Heart left ventricle (tissue), 16 donors: ENCODE results near the gene PSMD14. TPM values are rescaled to one million over a fixed set of nuclear protein-coding genes. Genes with fewer than 3 reads are reported as not detected.

ENCODE experiments used
- ATAC-seq, 4 donors: fragments of 200-7000 bp; cut with Tn5 transposase; one replicate each; pipeline ENCODE4 v1.9.1; 2020 to 2022; ENCODE audit warnings: moderate library complexity in 4 of 4, mild to moderate bottlenecking in 3 of 4, moderate number of reproducible peaks in 1 of 4
- DNase-seq, 5 donors: peaks; one replicate each; pipeline ENCODE4 v3.0.0-alpha.2; 2020
- H3K27ac ChIP-seq, 12 donors: fragments of 200-600 bp; sonication (generic) in 4 of 12; one replicate each; pipeline versions ENCODE4 v1.5.0 to v1.8.0; 2016 to 2022; ENCODE audit warnings: mild to moderate bottlenecking in 2 of 12
- H3K27me3 ChIP-seq, 9 donors: fragments of 200-600 bp; sonication (generic) in 2 of 9; one replicate each; pipeline versions ENCODE4 v1.5.1 to v1.8.0; 2016 to 2022; ENCODE audit warnings: mild to moderate bottlenecking in 3 of 9
- H3K36me3 ChIP-seq, 9 donors: fragments of 200-600 bp; sonication (generic) in 2 of 9; one replicate each; pipeline versions ENCODE4 v1.5.0 to v1.8.0; 2018 to 2022; ENCODE audit warnings: mild to moderate bottlenecking in 2 of 9
- H3K4me1 ChIP-seq, 12 donors: fragments of 200-600 bp; sonication (generic) in 4 of 12; one replicate each; pipeline versions ENCODE4 v1.5.0 to v1.8.0; 2016 to 2022; ENCODE audit warnings: mild to moderate bottlenecking in 3 of 12
- H3K4me3 ChIP-seq, 12 donors: fragments of 200-600 bp; sonication (generic) in 4 of 12; one replicate each; pipeline versions ENCODE4 v1.5.0 to v1.8.0; 2017 to 2022; ENCODE audit warnings: mild to moderate bottlenecking in 9 of 12, moderate library complexity in 4 of 12
- H3K9me3 ChIP-seq, 12 donors: fragments of 200-600 bp; sonication (generic) in 4 of 12; one replicate each; pipeline versions ENCODE4 v1.5.0 to v1.8.0; 2016 to 2022; ENCODE audit warnings: mild to moderate bottlenecking in 1 of 12
- CTCF ChIP-seq, 12 donors: fragments of 200-600 bp; sonication (generic) in 4 of 12; IDR thresholded peaks; one replicate each; pipeline versions ENCODE4 v1.5.0 to v1.8.0; 2018 to 2022; ENCODE audit warnings: antibody characterized with exemption in 12 of 12, mild to moderate bottlenecking in 5 of 12
- POLR2A ChIP-seq, 2 donors: fragments of 450-650 bp; IDR thresholded peaks; one replicate each; pipeline ENCODE4 v1.6.1; 2017; ENCODE audit warnings: antibody characterized with exemption in 2 of 2, mild to moderate bottlenecking in 2 of 2, moderate library complexity in 2 of 2
- WGBS, 4 donors: extraction: QIAGEN DNeasy Blood & Tissue Kit in 2 of 4; methylation state at CpG; one replicate each; pipeline versions ENCODE4 v1.1.5 to v1.1.7; 2013 to 2018; 5-methylcytosine and 5-hydroxymethylcytosine counted together
- intact Hi-C, 10 donors: fragments of 100-400 bp; cut with DNase I; formaldehyde crosslinking; loops; one replicate each; pipeline versions ENCODE4 v1.11.1 to v1.14.2; 2022
- polyA plus RNA-seq, 2 donors: library from polyadenylated mRNA; stranded (reverse); fragments of 200-250 nt; gene quantifications; one replicate each; pipeline ENCODE4 v1.2.3, GENCODE V29; 2013
- total RNA-seq, 9 donors: library from RNA; depleted of rRNA in 2 of 9; stranded (reverse); fragments of >200 nt in 2 of 9; fragmentation: NEBNext Ultra II Directional in 3 of 9; extraction: Animal tissue kit (Norgen Biotek cat#: 25700) in 3 of 9; gene quantifications; one replicate each; pipeline versions ENCODE4 v1.1.0 to v1.2.4, GENCODE V29; 2016 to 2023
- donor health status: ischemic (EF 13 %, LVEDD 7.1; RV severe dilation, severe dysfunction).
- donor health status: healthy with polysubstance abuse.
- donor health status: DM: no; HTN: yes; CAD: no.
- donor health status: DM: no; HTN: no; CAD: no.
- donor health status: ischemic (EF 25% LVEDD 6.9; RV normal size, moderate dysfunction).
- donor health status: ischemic (EF 25% LVEDD 5.7; RV mildly dilated, moderate dysfunction).
- donor health status: healthy.
- donor health status: DM: yes; HTN: yes; CAD: no.
- donor health status: ischemic (EF 35%, LVEDD 5.7; RV mildly dilated, moderate dysfunction).
- donor health status: nonischemic (EF 11% LVEDD 7.7; RV severe dilation, severe dysfunction).
- donor health status: DM: yes; HTN: yes; CAD: no.
- donor health status: PGD.
- donor health status: ischemic (EF 29% LVEDD 5.4; RV normal size, mild dysfunction).
- donor health status: nonischemic (EF 23%, LVEDD 6.1; RV moderate dilation, normal function).

The PSMD14 gene
- total and polyA plus RNA-seq, 11 donors, result 22.9 to 87.7 (median 46.1) TPM

DNA sequence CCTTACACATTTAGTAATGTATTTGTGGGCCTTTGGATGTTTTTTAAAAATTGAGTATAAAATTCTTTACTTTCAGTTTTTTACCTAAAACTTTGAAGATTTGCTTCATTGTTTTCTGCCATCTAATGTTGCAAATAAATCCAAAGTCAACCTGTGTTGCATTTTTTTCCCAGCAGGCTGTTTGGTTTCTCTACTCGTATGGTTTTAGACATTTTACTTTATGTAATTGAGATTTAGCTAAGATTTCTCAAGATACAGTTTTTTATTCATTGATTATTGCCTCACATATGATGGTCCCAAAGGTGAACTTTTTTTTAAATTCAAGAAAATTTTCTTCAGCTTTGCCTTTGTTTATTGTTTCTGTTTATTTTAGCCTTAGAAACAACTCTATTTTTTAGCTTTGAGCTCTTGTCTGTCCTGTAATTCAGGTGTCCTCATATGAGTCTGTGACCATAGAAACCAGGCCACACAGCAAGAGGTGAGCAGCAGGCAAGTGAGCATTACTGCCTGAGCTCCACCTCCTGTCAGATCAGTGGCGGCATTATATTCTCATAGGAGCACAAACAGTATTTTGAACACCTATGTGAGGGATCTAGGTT is 54.4 kb downstream of the PSMD14 start:
- Histone ChIP-seq H3K27ac (no peak overlapping the region), H3K4me3 (no peak overlapping the region), H3K9me3 (peaks cover 0 to 34% (median 19%) of the 10 kb centered on the region in 12 donors), H3K4me1 (peaks cover 0 to 5% (median 0%) of the 10 kb centered on the region in 12 donors), H3K36me3 (peaks cover 0 to 4% (median 2%) of the 10 kb centered on the region in 9 donors), H3K27me3 (no peaks in the 10 kb centered on the region)
- WGBS, 4 donors, result 91 to 99% (median 94%) methylated on average over 2 of the region's 2 CpGs
- no peak for TF ChIP-seq POLR2A (IDR thresholded peaks at IDR 0.05)
- no peak for TF ChIP-seq CTCF (IDR thresholded peaks at IDR 0.05)
- intact Hi-C loops, result no loop called here
- ATAC-seq, result no peak
- DNase-seq, result no peak

DNA sequence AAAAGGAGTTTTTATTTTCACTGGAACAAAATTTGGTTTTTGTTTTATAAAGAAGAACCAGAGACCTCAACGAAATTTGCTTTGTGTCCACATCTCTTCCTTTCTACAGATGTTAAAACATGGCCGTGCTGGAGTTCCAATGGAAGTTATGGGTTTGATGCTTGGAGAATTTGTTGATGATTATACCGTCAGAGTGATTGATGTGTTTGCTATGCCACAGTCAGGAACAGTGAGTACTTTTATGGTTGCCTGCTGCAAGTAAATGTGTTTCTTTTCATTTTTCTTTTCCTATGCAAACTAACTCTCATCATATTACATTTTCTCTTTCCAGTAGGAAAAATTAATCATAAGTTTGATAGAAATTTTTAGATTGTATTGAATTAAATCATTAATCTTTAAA is 59.5 kb downstream of the PSMD14 start:
- DNase-seq, result no peak
- H3K27me3 ChIP-seq, result no peaks in the 10 kb centered on the region
- intact Hi-C loops, result no loop called here
- WGBS, 4 donors, result 89 to 91% (median 90%) methylated on average over 3 of the region's 3 CpGs
- no peak overlapping the region for H3K4me3 ChIP-seq
- H3K9me3 ChIP-seq, result peaks cover 0 to 11% (median 5%) of the 10 kb centered on the region in 12 donors
- no peak overlapping the region for H3K27ac ChIP-seq
- ATAC-seq, result no peak
- TF ChIP-seq CTCF (IDR thresholded peaks at IDR 0.05) (no peak), POLR2A (IDR thresholded peaks at IDR 0.05) (no peak)
- H3K4me1 ChIP-seq, result no peaks in the 10 kb centered on the region
- peaks cover 0 to 51% (median 31%) of the 10 kb centered on the region in 9 donors for H3K36me3 ChIP-seq

DNA sequence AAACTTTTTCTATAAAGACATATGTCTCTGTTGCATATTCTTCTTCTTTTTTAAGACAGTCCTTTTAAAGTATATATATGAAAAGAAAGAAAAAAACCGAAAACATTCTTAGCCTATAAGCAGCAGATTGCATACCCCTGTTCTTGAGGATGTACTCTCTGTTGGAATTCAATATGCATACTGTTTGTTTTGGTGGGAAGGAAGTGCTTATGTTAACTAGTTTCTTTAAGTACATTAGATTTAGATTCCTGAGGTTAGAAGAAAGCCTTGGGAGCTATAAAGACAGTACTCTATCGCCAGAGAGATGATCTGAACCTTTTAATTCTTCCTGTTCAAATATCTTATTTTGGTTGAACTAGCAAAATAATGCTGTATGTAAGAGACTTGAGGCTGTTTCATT is 61.1 kb downstream of the PSMD14 start:
- Histone ChIP-seq H3K4me3 (no peak overlapping the region), H3K36me3 (peaks cover 0 to 51% (median 31%) of the 10 kb centered on the region in 9 donors), H3K9me3 (no peaks in the 10 kb centered on the region), H3K27ac (no peak overlapping the region), H3K4me1 (no peaks in the 10 kb centered on the region), H3K27me3 (no peaks in the 10 kb centered on the region)
- intact Hi-C loops, result no loop called here
- WGBS, 4 donors, result 79 to 87% (median 82%) methylated on average over 2 of the region's 2 CpGs
- no peak for TF ChIP-seq CTCF (IDR thresholded peaks at IDR 0.05)
- no peak for ATAC-seq
- DNase-seq, result no peak

DNA sequence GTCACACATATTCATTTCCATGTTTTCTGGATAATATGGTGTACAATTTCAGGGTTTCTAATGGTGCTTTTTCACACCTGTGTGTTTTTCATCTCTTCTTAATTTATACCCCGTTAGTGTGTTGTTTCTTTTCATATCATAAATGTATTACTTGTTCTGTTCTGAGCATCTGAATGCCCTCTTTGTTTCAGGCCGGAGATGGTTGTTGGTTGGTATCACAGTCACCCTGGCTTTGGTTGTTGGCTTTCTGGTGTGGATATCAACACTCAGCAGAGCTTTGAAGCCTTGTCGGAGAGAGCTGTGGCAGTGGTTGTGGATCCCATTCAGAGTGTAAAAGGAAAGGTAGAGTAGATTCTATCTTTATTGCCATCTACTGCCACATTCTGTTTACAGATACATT is 62.8 kb downstream of the PSMD14 start:
- H3K4me1 ChIP-seq, result no peaks in the 10 kb centered on the region
- no peaks in the 10 kb centered on the region for H3K9me3 ChIP-seq
- ATAC-seq (no peak), DNase-seq (no peak)
- H3K27ac ChIP-seq, result no peak overlapping the region
- H3K36me3 ChIP-seq, result peaks cover 0 to 51% (median 31%) of the 10 kb centered on the region in 9 donors
- intact Hi-C loops, result no loop called here
- WGBS, 4 donors, result 76 to 85% (median 79%) methylated on average over 3 of the region's 3 CpGs
- no peak overlapping the region for H3K4me3 ChIP-seq
- H3K27me3 ChIP-seq, result no peaks in the 10 kb centered on the region
- no peak for TF ChIP-seq CTCF (IDR thresholded peaks at IDR 0.05)
- TF ChIP-seq POLR2A (IDR thresholded peaks at IDR 0.05), result no peak
